Breast epithelium (tissue), 3 donors: ENCODE data around the gene RGL1.

ENCODE experiments used
- POLR2A ChIP-seq: fragments of 450-650 bp; IDR thresholded peaks from one replicate; pipeline ENCODE4 v1.6.1; 2016; ENCODE audit warnings: antibody characterized with exemption, mild to moderate bottlenecking, moderate library complexity
- POLR2AphosphoS5 ChIP-seq, 3 donors: sonication (generic); formaldehyde crosslinking; IDR thresholded peaks; one replicate each; pipeline ENCODE4 v1.6.1; 2017; ENCODE audit warnings: antibody characterized with exemption in 3 of 3
- TF ChIP-seq, protein P1 (sequence below), 3 donors: fragments of 450-650 bp; IDR thresholded peaks; one replicate each; pipeline ENCODE4 v1.5.1; 2016 to 2017; ENCODE audit warnings: antibody characterized with exemption in 3 of 3, mild to moderate bottlenecking in 3 of 3, moderate library complexity in 3 of 3

- TF ChIP-seq, protein P1, sequence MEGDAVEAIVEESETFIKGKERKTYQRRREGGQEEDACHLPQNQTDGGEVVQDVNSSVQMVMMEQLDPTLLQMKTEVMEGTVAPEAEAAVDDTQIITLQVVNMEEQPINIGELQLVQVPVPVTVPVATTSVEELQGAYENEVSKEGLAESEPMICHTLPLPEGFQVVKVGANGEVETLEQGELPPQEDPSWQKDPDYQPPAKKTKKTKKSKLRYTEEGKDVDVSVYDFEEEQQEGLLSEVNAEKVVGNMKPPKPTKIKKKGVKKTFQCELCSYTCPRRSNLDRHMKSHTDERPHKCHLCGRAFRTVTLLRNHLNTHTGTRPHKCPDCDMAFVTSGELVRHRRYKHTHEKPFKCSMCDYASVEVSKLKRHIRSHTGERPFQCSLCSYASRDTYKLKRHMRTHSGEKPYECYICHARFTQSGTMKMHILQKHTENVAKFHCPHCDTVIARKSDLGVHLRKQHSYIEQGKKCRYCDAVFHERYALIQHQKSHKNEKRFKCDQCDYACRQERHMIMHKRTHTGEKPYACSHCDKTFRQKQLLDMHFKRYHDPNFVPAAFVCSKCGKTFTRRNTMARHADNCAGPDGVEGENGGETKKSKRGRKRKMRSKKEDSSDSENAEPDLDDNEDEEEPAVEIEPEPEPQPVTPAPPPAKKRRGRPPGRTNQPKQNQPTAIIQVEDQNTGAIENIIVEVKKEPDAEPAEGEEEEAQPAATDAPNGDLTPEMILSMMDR (IDR thresholded peaks at IDR 0.05), result no peak
- TF ChIP-seq POLR2AphosphoS5 (IDR thresholded peaks at IDR 0.05), result no peak
- no peak for TF ChIP-seq POLR2A
Measured at GRCh38 chr1:183810756-183811544, 6.0 kb downstream of the RGL1 start.
